Ecto neural progenitor cell (in vitro differentiated cells): ENCODE data around the gene TLR10.

Source experiments
- DNase-seq: peaks from one replicate; pipeline ENCODE4 v3.0.0-alpha.2; 2018; ENCODE audit warnings: low spot score

Gene TLR10

GRCh38 chr4:38724475-38724808, 58.3 kb downstream of the TLR10 start:
- DNase-seq = no peak

- no peak for DNase-seq
These were observed 58.9 kb downstream of the TLR10 start for GRCh38 chr4:38723726-38724474.

GRCh38 chr4:38723114-38723513, 59.7 kb downstream of the TLR10 start:
- DNase-seq = no peak
